ENCODE data around the gene SERPINB3.

GRCh38 chr18:63637703-63638102, 24.0 kb downstream of the SERPINB3 start:
- TF ChIP-seq EZH2 (IDR thresholded peaks at IDR 0.05; ENCODE audit: borderline replicate concordance, low read length), result no peak
- TF ChIP-seq CTCF (IDR thresholded peaks at IDR 0.05; ENCODE audit: low read length), result no peak

Measured in OCI-LY1 (cell line).